Activated B cell treated with CpG ODN at 0.5 μM for 24 hours (primary cell): ENCODE results near the gene MDFIC. TPM values are rescaled to one million over a fixed set of nuclear protein-coding genes. Genes with fewer than 3 reads are reported as not detected.

ENCODE experiments used
- ATAC-seq: fragments of 200-7000 bp; cut with Tn5 transposase; one replicate; pipeline ENCODE4 v1.10.0; 2021; ENCODE audit warnings: low read depth, mild to moderate bottlenecking, moderate library complexity
- CTCF ChIA-PET: fragments of 350-600 bp; sonication (Branson Sonifier 250); formaldehyde crosslinking; loops from one replicate; lab custom pipeline; 2021; ENCODE audit warnings: antibody characterized with exemption; lab: Charles Lee
- POLR2A ChIA-PET: fragments of 350-600 bp; sonication (Branson Sonifier 250); formaldehyde crosslinking; loops from one replicate; lab custom pipeline; 2021; ENCODE audit warnings: antibody characterized with exemption; lab: Charles Lee
- DNase-seq: peaks from one replicate; pipeline ENCODE4 v3.0.0; 2022
- H3K27ac Mint-ChIP-seq: one replicate; pipeline ENCODE4 v1.8.0; 2020; ENCODE audit warnings: mixed read lengths
- H3K27me3 Mint-ChIP-seq: one replicate; pipeline ENCODE4 v1.8.0; 2021; ENCODE audit warnings: mixed read lengths
- H3K36me3 Mint-ChIP-seq: one replicate; pipeline ENCODE4 v1.8.0; 2021; ENCODE audit warnings: low read depth, mixed read lengths
- H3K4me1 Mint-ChIP-seq: one replicate; pipeline ENCODE4 v1.8.0; 2021; ENCODE audit warnings: mixed read lengths
- H3K4me3 Mint-ChIP-seq: one replicate; pipeline ENCODE4 v1.8.0; 2020; ENCODE audit warnings: mild to moderate bottlenecking, mixed read lengths
- H3K9me3 Mint-ChIP-seq: one replicate; pipeline ENCODE4 v1.8.0; 2020; ENCODE audit warnings: mixed read lengths
- CTCF ChIP-seq: fragments of 200-600 bp; IDR thresholded peaks from one replicate; pipeline ENCODE4 v1.8.0; 2022; ENCODE audit warnings: antibody characterized with exemption, mild to moderate bottlenecking
- intact Hi-C: fragments of 100-400 bp; cut with micrococcal nuclease; formaldehyde crosslinking; loops from one replicate; pipeline ENCODE4 v1.15.1; 2024
- total RNA-seq: library from RNA; stranded (reverse); gene quantifications from 2 replicates; pipeline ENCODE4 v1.2.3, GENCODE V29; 2022

The MDFIC gene
- total RNA-seq, 1 donor from 2014 or later: 139 TPM

GRCh38 chr7:114959931-114960330 lies 38.0 kb downstream of the MDFIC start:
- H3K36me3 Mint-ChIP-seq: peaks cover 52% of the 10 kb centered on the region
- DNase-seq (no peak), ATAC-seq (peak; percentile 68)
- intact Hi-C loops: loop anchor here (1.0 to 2.0 kb wide), 3 partner anchors 15 to 44 kb away; no protein-coding TSS in a partner anchor
- H3K27me3 Mint-ChIP-seq: no peaks in the 10 kb centered on the region
- H3K4me3 Mint-ChIP-seq: no peak overlapping the region
- peaks cover 63% of the 10 kb centered on the region for H3K4me1 Mint-ChIP-seq
- TF ChIP-seq CTCF: no peak
- no peaks in the 10 kb centered on the region for H3K9me3 Mint-ChIP-seq
- POLR2A ChIA-PET: interaction anchor here (0.9 kb wide), 2 partner anchors 40 to 43 kb away, joined by 3 read pairs; no protein-coding TSS in a partner anchor
- H3K27ac Mint-ChIP-seq: peak overlapping the region; percentile 70
- CTCF ChIA-PET: no interaction called here

- POLR2A ChIA-PET: no interaction called here
- Mint-ChIP-seq H3K36me3 (peaks cover 57% of the 10 kb centered on the region), H3K27me3 (no peaks in the 10 kb centered on the region), H3K4me1 (peaks cover 61% of the 10 kb centered on the region), H3K27ac (no peak overlapping the region), H3K9me3 (no peaks in the 10 kb centered on the region), H3K4me3 (no peak overlapping the region)
- no peak for TF ChIP-seq CTCF
- CTCF ChIA-PET: no interaction called here
- DNase-seq (no peak), ATAC-seq (no peak)
- intact Hi-C loops: no loop called here
These were observed 40.5 kb downstream of the MDFIC start for GRCh38 chr7:114962441-114962840.

GRCh38 chr7:114966156-114966555 lies 44.3 kb downstream of the MDFIC start:
- Mint-ChIP-seq H3K36me3 (peaks cover 61% of the 10 kb centered on the region), H3K9me3 (no peaks in the 10 kb centered on the region), H3K4me3 (no peak overlapping the region), H3K4me1 (peaks cover 57% of the 10 kb centered on the region), H3K27me3 (no peaks in the 10 kb centered on the region), H3K27ac (no peak overlapping the region)
- no peak for TF ChIP-seq CTCF
- ChIA-PET CTCF (no interaction called here), POLR2A (interaction anchor here (0.7 kb wide), 1 partner anchor 13 kb away, joined by 4 read pairs; no protein-coding TSS in a partner anchor)
- ATAC-seq (no peak), DNase-seq (no peak)
- intact Hi-C loops: no loop called here

GRCh38 chr7:114969096-114969495 lies 47.2 kb downstream of the MDFIC start:
- Mint-ChIP-seq H3K9me3 (no peaks in the 10 kb centered on the region), H3K27me3 (no peaks in the 10 kb centered on the region), H3K36me3 (peaks cover 57% of the 10 kb centered on the region), H3K4me3 (no peak overlapping the region), H3K27ac (no peak overlapping the region), H3K4me1 (peaks cover 65% of the 10 kb centered on the region)
- TF ChIP-seq CTCF: no peak
- no peak for DNase-seq
- no peak for ATAC-seq
- intact Hi-C loops: loop anchor here (2.0 kb wide), 1 partner anchor 14 kb away; no protein-coding TSS in a partner anchor
- ChIA-PET POLR2A (no interaction called here), CTCF (no interaction called here)

GRCh38 chr7:114970308-114970707 lies 48.4 kb downstream of the MDFIC start:
- Mint-ChIP-seq H3K27ac (no peak overlapping the region), H3K27me3 (no peaks in the 10 kb centered on the region), H3K36me3 (peaks cover 54% of the 10 kb centered on the region), H3K9me3 (no peaks in the 10 kb centered on the region), H3K4me3 (no peak overlapping the region), H3K4me1 (peaks cover 69% of the 10 kb centered on the region)
- no peak for TF ChIP-seq CTCF
- ChIA-PET POLR2A (no interaction called here), CTCF (interaction anchor here (1.5 kb wide), 1 partner anchor 107 kb away, joined by 3 read pairs; no protein-coding TSS in a partner anchor)
- ATAC-seq: no peak
- intact Hi-C loops: no loop called here
- DNase-seq: no peak
